Measurements from ENCODE around the gene RNF25.

DNA sequence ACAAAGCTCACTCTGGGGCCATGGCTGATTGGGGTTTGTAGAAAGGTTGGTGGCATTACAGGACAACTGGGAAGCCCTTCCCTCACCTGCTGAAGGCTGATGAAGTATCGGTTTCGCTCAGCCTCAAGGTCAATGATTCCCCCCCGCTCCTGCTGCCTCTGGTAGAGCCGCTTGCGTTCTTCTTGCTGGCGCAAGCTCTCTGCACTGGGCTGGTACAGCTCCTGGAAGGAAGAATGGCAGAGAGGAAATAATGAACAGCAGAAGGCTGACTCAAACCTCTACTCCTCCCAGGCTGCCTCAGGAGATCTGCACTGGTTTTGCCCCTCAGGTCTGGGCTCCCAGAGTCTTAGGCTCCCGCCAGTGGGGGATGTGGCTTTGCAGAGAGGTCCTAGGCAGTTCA is 7.1 kb downstream of the RNF25 start:
- TF ChIP-seq EZH2phosphoT487 (IDR thresholded peaks at IDR 0.05; ENCODE audit: borderline replicate concordance, low read length): no peak
- no peak for TF ChIP-seq EZH2 (IDR thresholded peaks at IDR 0.05; ENCODE audit: low read length, unreplicated experiment)
- TF ChIP-seq, protein P1, sequence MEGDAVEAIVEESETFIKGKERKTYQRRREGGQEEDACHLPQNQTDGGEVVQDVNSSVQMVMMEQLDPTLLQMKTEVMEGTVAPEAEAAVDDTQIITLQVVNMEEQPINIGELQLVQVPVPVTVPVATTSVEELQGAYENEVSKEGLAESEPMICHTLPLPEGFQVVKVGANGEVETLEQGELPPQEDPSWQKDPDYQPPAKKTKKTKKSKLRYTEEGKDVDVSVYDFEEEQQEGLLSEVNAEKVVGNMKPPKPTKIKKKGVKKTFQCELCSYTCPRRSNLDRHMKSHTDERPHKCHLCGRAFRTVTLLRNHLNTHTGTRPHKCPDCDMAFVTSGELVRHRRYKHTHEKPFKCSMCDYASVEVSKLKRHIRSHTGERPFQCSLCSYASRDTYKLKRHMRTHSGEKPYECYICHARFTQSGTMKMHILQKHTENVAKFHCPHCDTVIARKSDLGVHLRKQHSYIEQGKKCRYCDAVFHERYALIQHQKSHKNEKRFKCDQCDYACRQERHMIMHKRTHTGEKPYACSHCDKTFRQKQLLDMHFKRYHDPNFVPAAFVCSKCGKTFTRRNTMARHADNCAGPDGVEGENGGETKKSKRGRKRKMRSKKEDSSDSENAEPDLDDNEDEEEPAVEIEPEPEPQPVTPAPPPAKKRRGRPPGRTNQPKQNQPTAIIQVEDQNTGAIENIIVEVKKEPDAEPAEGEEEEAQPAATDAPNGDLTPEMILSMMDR (conservative IDR thresholded peaks at IDR 0.05; ENCODE audit: low read depth, low read length): no peak
